ENCODE data around the gene CSRNP2. TPM values are rescaled to one million over a fixed set of nuclear protein-coding genes. Genes with fewer than 3 reads are reported as not detected.
"Not testable (repeated sequence)": the region's sequence is repeated elsewhere in the genome, so short reads cannot be mapped to it uniquely, and the experiment has no call there.

The CSRNP2 gene
- total RNA-seq, 2 donors from 2014 or later = 23.6 to 29.4 TPM

DNA sequence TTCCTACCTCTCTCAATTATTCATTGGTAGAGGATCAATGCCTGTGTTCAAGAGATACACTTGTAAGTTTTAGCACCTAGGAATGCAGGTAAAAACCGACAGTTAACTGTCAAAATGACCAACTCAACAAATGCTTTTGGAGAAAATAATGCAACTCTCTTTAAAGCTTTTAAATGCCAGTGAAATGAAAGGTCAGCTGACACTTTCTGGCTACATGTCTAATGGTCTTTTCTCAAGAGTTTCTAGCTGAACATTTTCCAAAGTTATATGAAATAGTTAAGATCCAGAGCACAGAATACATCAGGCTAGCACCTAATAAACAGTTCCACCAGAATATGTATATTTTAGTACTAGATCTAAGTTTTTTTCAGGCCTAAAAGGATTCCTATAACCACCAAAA lies 2.0 kb downstream of the CSRNP2 start:
- no peak for DNase-seq (ENCODE audit: low spot score)
- intact Hi-C loops (cut with DNase I) = loop anchor here in 1 of 2 donors (10.0 kb wide), 1 partner anchor 133 kb away; the partner anchor contains the start of gene POU6F1

DNA sequence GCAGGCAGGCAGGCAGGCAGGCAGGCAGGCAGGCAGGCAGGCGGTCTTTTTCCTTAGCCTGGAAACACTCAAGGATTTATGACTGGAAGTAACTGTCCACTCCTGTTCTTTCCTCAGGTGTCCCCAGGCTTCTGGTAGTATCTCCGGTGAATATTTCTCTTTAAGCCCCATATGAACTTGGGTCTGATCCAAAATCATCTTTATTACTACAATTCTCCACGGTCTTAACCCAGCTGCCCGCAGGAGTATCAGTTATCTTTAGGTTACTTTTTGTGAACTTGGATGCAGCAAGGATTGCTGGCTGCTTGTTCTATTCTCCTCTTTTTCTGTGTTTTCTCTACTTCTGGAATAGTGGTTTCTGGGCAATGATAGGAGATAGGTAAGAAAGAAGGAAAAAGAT lies 3.3 kb downstream of the CSRNP2 start:
- DNase-seq (ENCODE audit: low spot score) = no peak
- intact Hi-C loops (cut with DNase I) = loop anchor here in 1 of 2 donors (10.0 kb wide), 1 partner anchor 135 kb away; the partner anchor contains the start of gene POU6F1

DNA sequence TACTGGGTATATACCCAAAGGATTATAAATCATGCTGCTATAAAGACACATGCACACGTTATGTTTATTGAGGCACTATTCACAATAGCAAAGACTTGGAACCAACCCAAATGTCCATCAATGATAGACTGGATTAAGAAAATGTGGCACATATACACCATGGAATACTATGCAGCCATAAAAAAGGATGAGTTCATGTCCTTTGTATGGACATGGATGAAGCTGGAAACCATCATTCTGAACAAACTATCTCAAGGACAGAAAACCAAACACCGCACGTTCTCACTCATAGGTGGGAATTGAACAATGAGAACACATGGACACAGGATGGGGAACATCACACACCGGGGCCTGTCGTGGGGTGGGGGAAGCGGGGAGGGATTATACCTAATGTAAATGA lies 4.5 kb downstream of the CSRNP2 start:
- intact Hi-C loops (cut with DNase I); DNase-seq (ENCODE audit: low spot score): not testable (repeated sequence)

DNA sequence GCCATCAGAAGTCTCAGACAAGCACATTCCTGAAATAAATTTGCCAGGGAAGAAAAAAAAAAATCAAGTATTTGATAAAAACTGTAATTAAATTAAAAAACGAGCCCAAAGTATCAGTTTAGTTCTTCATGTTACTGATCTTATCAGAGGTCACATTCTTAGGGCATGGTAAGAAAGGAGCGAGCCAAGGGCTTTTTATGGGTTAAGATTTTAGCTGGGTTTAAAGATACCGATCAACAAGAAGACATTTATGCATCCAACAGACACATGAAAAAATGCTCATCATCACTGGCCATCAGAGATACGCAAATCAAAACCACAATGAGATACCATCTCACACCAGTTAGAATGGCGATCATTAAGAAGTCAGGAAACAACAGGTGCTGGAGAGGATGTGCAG lies 5.0 kb downstream of the CSRNP2 start:
- DNase-seq (ENCODE audit: low spot score); intact Hi-C loops (cut with DNase I): not testable (repeated sequence)

DNA sequence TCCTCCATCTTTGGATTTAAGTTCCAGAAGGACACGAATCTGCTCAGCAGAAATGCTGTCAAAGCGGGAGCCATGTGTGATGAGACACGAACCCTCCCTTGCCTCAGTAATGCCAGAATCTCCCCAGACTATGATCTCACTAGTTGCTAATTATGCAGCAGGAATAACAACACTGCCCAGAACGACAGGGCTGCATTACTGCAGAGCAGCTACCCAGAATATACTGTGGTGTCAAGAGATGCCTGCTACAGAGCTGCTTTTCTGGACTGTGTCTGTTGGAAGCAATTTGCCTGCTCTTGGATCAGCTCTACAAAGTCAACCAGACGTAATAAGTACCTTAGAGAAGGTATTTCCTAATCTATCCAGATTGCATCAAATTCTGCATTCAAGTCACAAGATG lies 5.5 kb downstream of the CSRNP2 start:
- intact Hi-C loops (cut with DNase I) = no loop called here
- DNase-seq (ENCODE audit: low spot score) = no peak

DNA sequence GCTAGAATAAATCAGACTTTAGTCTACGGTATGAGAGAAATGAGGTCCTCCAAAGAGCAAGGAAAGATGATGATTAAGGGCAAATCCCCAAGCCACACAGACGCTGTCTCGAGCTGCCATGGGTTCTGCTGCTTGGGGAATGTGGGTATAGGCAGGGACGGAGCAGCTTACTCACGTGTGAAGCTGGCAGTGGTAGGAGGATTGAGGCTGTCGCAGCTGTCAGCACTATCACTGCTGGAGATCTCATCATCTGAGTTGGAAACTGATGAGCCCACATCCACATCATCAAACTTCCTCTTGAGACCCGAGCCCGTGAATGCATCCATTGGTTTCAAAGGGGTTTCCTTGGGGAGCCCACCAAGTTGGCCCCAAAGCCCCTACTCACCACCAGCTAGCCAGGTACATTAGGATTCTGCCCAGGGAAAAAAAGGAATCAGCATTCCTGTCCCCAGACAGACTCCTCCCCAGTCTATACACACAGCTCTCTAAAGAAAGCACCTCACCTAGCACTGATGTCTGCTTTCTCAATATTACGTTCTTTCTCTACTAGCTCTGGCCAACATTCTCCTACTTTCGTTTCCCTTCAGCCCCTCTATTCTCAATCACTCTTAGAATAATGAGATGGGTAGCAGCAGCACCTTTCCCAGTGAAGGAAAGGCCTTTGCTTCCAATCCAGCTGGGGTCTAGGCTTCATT lies 7.0 kb downstream of the CSRNP2 start:
- no peak for DNase-seq (ENCODE audit: low spot score)
- intact Hi-C loops (cut with DNase I) = no loop called here

DNA sequence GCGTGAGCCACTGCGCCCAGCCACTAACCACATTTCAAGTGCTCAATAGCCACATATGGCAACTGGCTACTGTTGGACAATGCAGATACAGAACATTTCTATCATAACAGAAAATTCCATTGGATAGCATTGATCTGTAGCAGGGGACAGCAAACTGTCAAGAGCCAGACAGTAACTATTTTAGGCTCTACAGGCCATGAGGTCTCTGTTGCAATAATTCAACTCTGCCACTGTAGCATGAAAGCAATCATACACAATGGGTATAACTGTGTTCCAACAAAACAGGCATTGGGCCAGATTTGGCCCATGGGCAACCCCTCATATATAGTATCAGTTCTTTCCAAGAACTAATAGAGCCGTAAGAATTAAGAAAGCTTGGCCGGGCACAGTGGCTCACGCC lies 8.0 kb downstream of the CSRNP2 start:
- DNase-seq (ENCODE audit: low spot score) = no peak
- intact Hi-C loops (cut with DNase I) = no loop called here

DNA sequence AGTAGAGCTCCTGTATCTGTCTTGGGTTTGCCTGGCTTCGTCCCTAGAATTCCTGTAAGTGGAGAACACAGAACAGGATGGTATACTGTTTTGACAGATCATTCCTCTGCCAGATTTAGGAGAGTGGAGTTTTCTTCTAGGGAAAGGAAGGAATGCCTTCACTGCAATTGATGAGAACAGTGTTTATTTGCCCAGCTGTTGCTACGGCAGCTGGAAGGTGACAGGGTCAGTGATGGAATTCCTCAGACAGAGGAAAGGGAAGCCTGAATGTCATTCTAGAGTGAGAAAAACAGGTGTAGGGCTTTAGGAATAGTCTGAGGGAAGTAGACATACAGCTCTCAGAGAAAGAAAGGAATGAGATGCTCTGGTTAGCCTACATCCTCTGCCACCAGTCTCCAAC lies 11.7 kb downstream of the CSRNP2 start:
- intact Hi-C loops (cut with DNase I) = no loop called here
- no peak for DNase-seq (ENCODE audit: low spot score)

DNA sequence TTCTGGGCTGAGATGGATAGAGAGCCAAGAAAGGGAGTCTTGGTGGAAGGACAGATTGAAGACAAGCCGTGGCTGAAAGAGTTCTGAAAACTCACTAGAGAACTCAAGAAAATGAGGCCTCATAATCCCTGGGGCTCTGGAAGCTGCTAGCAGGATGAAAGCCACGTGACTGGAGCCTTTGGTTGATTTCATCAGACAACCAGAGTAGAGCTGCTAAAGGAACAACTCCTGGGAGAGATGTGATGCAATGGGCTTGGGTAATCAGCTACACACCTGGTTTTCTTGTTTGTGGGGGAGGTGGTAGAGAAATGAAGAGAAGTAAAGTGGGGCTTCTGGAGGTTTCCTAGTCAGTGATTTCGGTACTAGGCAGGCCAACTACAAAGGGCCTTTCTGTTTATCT lies 13.4 kb downstream of the CSRNP2 start:
- intact Hi-C loops (cut with DNase I) = no loop called here
- no peak for DNase-seq (ENCODE audit: low spot score)

DNA sequence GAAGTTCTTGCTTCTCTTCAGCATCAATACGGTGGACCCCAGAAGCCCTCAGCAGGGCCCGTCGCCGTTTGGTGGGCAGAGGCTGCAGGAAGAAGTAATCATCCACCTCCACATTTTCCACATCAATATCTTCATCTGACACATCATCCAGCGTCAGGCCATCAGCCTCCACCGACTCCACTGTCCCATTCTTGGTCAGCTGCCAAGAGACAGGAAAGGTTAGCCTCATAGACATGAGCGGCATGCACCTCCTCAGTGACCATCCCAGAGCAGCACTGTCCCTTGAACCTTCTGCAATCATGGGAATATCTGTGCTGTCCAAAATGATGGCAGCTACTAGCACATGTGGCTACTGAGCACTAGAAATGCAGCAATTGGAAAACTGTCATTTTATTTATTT lies 15.6 kb downstream of the CSRNP2 start:
- intact Hi-C loops (cut with DNase I) = no loop called here
- DNase-seq (ENCODE audit: low spot score) = no peak

DNA sequence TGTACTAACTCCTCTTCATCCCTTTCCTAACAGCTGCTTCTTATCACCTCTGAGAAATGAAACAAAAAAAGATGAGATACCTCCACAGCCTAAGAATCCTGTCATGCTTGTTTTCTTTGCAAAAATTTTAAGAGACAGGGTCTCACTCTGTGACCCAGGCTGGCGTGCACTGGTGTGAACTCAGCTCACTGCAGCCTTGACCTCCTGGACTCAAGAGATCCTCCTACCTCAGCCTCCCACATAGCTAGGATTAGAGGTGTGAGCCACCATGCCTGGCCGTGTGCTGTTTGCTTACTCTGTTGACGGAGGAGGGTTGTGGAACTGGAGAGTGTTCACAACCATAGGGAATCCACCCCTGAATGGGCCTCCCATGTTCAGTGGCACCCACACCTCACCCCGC lies 16.2 kb downstream of the CSRNP2 start:
- intact Hi-C loops (cut with DNase I) = no loop called here
- no peak for DNase-seq (ENCODE audit: low spot score)

DNA sequence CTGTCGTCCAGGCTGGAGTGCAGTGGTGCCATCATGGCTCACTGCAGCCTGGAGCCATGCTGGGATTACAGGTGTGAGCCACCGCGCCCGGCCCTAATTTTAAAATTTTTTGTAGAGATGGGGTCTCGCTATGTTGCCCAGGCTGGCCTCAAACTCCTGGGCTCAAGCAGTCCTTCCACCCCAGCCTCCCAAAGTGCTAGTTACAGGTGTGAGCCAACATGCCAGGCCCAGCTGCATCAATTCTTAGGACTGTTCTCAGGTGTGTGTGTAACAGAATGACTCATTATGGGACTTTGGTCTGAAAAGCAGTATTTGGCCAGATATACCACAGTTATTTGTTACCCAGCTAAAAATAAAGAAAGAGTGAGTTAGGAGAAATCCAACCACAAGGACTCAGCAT lies 17.9 kb downstream of the CSRNP2 start:
- DNase-seq (ENCODE audit: low spot score) = no peak
- intact Hi-C loops (cut with DNase I) = no loop called here

DNA sequence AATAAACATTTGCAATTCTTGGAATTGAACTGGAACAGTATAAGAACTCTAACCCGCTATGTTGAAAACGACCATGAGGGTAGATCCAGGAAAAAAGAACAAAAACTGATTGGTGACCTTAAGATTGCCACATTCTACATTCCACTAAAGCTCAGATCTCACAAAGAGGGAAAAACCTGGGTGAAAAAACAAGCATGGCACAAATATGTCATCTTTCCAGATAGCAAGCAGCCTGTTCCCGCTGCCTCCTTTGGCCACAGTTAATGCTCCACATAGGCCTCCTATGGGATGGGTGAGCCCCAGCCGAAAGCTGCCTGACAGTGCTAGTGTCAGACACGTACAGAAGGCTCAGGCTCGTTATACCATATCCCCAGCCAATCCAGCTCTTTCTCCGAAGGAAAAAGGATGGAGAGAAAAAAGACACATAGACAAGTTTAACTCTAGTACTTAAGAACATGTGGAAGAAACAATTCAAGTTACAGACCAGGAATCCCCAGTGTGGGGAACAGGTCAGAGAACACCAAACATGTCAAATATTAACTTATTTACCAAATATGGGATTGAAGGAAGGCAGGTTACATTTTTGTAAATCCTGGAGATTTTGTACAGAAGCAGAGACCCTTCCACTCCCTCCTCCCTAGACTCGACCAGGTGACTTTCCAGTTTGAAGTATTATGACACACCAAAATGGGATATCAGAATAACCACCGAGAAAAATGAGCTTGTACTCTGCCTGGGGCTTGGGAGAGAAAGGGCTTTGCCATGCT lies 20.6 kb downstream of the CSRNP2 start:
- no peak for DNase-seq (ENCODE audit: low spot score)
- intact Hi-C loops (cut with DNase I) = no loop called here

DNA sequence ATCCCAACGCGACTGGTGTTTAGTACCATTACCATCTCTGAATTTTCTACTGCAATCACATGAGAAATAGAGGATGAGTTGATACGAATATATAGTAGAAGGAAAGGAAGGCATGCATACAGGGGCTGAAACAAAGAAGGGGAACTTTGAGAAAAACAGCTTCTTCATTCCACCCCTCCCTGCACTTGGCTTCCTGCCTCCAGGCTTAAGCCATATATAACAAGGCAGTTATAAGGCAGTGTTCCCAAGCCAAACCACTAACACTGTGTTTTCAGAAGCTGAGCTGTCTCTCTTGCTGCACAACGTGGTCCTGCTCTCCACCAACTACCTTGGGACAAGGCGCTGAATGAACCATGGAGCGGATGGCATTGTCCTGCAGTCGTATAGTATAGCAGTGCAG lies 24.3 kb downstream of the CSRNP2 start:
- no peak for DNase-seq (ENCODE audit: low spot score)
- intact Hi-C loops (cut with DNase I) = loop anchor here in 1 of 2 donors (2.0 to 5.0 kb wide), 2 partner anchors 42 to 1223 kb away; no protein-coding TSS in a partner anchor

DNA sequence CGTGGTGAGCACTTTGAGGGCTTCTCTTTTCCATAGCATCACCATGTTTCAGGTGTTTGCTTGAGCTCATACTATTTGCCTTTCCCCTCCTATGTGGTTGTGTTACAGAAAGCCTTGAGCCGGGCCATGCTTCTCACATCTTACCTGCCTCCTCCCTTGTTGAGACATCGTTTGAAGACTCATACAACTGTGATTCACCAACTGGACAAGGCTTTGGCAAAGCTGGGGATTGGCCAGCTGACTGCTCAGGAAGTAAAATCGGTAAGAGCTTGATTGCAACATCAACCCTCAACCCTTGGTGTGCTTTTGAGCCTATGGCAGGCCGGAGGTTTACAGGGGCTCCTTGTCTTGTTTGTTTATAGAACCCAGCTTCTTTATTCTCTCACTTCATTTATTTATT lies 27.2 kb downstream of the CSRNP2 start:
- intact Hi-C loops (cut with DNase I) = loop anchor here in 1 of 2 donors (5.0 kb wide), 1 partner anchor 1226 kb away; no protein-coding TSS in a partner anchor

DNA sequence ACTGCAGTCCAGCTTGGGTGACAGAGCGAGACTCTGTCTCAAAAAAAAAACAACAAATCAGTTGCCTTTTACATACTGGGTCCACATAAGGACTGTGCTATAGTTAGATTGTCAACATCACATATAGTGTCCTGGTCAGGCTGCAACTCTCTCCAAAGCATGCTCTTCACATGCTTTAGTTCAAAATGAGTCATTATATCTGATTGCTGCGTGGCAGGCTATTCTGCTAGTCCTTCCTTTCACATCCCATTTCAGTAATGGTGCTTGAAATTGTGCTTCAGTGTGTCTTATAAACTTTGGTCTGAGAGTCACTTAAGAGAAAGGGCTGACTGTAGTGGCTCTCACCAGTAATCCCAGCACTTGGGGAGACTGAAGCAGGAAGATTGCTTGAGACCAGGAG lies 28.3 kb downstream of the CSRNP2 start:
- intact Hi-C loops (cut with DNase I) = loop anchor here in 1 of 2 donors (5.0 kb wide), 1 partner anchor 1227 kb away; no protein-coding TSS in a partner anchor
- no peak for DNase-seq (ENCODE audit: low spot score)

More for the DNA sequence above, 27.2 kb downstream of the CSRNP2 start:
- no peak for DNase-seq (ENCODE audit: low spot score)

DNA sequence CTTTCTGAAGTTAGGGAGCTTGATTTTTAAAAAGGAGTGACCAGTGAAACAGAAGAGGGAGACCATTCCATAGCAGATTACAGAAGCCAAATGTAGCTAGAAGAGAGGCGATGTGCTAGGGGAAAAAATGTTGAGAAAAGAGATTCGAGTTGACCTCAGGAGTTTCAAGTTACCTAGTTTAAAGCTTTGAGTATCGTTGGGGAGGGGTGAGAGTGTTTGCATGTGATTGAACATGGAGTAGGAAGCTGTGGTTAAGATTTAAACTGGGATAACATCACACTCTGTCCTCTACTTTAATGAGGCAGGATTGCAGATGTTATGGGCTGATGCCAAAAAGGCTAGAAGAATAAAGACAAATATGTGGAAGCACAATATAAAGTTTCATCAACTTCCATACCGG lies 31.6 kb downstream of the CSRNP2 start:
- intact Hi-C loops (cut with DNase I) = no loop called here
- no peak for DNase-seq (ENCODE audit: low spot score)

DNA sequence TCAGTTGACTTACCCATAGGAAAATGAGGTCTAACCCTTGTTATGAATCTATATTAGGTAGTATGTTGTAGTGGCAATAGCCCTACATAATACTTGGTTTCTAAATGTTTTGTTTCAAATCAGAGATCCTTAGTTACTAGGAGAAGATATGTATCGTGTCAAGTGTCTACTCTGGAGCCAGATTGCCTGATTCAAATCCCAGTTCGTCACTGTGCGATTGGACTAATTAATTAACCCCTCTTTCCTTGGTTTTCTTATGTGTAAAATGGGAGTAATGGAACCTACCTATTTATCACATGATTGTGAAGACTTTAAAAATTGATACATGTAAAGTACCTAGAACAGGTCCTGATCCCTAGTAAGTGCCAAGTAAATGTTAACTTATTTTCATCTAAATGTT lies 33.9 kb downstream of the CSRNP2 start:
- intact Hi-C loops (cut with DNase I) = no loop called here

DNA sequence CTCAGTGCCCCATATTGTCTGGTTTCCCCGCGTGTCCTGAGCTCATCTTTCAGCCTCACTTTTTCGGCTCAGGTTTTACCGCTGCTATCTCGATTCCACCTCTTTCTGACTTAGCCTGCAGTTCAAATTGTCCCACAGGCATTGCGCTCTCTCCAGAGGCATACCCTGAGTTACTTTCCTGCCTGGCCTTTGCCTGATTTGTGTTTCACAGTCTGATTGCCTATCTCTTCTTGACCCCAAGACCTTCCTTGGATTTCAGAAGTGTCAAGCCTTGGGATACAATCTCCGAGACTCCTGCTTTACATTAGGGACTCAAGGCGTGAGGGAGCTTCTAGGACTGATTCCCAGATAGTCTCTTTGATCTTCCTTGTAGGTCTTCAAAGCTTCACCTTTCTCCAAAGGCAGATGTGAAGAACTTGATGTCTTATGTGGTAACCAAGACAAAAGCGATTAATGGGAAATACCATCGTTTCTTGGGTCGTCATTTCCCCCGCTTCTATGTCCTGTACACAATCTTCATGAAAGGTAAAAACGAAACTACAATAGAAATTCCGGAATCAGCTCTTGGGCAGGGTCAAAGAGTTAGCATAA lies 34.6 kb downstream of the CSRNP2 start:
- intact Hi-C loops (cut with DNase I) = no loop called here
- DNase-seq (ENCODE audit: low spot score) = no peak

More for the DNA sequence above, 33.9 kb downstream of the CSRNP2 start:
- DNase-seq (ENCODE audit: low spot score) = no peak

Data from posterior vena cava (tissue), 2 donors.